HUDEP-2 (cell line): ENCODE results near the gene XDH.

Source experiments
- DNase-seq, 76 experiments: peaks; one replicate each; lab custom pipeline; 2025; ENCODE audit not compliant: unreplicated experiment in 76 of 76; lab: John Stamatoyannopoulos, UW

The XDH gene

GRCh38 chr2:31371691-31372090 is 42.9 kb downstream of the XDH start:
- DNase-seq = no peak

DNA sequence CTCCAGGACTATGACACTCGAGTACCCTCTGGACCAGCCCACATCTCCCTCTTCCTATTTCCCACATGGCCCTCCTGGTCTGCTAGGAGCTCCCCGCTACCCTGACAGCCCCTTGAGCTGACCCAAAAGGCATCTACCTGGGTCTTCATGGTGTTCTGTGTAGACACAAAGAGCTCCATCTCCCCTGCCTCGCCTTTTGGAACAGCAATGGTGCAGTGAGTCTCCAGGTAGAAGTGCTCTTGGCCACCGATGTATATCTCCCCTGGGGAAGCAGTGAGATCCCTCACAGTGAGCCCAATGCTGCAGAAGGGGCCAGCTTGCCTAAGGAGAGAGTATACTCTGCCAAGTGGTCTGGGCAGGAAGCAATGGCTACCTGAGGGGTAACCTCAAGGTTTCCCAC is 47.8 kb downstream of the XDH start:
- no peak for DNase-seq

DNA sequence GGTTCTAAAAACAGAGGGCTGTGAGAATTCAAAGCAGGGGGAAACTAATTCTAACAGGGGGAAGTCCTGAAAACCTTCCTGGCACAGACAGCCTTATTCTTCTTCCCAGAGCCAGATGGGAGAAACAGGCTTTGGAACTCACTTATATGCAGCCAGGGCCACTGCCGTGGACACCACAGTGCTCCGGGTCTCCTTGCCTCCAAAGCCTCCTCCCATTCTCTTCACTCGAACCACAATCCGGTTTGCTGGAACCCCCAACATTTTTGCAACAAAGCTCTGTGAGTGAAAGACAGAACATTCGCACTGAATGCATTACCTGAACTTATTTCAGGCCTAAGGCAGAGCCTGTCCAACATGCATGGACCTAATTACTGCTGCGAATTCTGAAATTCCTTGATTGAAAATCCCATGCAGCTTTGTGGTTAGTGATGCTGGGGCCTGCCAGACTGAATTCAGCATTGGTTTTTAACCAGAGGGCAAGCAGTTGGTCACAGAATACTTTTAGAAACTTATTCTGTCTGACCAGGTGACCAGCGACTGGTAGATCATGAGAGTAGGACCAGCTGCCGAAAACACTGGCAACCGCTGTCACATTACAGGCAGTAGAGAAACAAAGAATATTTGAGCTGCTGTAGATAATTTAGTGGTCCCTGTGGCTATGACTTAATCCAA is 48.6 kb downstream of the XDH start:
- DNase-seq = no peak

DNA sequence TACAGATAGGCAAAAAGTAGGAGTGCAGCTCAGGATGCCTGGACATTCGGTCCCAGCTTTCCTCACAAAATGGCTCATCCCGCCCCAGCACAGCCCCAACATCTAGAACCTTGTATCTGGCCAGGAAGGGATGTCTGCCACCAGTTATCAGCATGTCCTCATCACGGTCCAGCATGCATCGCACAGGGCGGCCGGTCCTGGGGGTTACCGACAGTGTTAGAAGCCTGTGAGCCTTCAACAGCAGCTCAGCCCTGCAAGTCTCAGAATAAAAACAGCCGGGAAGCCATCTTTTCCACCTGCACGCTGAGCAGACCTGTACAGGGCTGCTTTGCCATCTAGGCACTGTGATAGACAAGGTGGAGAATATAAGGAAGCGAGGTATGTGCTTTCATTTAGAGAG is 49.2 kb downstream of the XDH start:
- no peak for DNase-seq

DNA sequence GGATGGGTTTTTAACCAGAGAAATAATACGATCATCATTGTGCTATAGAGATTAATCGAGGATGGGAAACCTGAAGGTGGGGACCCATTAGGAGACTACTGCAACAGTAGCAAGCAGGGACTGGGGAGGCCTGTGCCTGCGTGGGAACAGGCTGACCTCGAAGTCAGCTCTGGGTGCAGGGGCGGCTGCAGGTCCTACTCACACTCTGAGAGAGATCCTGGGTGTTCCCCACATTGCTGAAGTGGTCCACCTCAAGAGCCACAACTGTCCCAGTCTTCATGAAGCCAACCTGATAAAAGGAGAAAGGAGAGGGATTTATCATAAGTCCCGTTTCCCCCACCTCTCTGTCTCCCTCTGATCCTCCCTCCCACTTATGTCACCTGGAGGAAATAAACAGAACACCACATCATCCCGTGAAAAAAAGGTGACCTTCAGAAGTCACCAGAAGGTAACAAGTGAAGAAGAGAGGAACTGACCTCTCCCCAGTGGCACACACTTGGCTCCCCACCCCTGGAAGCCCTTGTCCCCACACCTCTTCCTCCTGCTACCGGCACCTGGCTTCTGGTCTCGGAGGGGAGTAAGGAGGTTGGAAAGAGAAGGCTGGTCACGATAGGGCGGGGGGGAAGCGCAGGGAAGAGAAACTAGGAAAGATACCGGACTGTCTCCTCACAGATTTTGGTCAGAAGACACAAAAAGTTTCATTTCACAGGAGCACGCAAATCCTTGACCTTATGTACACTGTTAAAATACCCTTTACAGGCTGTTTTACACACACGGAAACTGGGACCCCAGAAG is 50.4 kb downstream of the XDH start:
- DNase-seq = no peak

GRCh38 chr2:31362581-31362980 is 52.0 kb downstream of the XDH start:
- DNase-seq = no peak

DNA sequence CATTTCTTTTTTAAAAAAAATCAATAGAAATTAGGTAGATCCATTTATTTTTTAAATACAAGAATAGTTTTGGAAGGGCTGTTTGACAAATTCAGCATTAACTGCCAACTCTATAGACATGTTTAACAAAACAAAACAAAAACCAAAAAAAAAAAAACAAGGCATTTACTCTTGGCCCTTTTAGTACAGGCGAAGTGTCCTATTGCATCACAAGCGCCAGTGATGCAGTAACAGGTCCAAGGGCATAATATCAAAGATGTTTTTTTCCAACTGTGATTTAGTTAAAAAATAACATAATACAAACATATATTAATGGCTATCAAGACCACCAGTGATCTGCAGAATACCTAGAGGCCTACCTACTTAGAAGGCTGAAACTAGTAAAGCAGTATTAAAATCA is 55.3 kb downstream of the XDH start:
- DNase-seq = no peak

GRCh38 chr2:31354837-31355236 is 59.7 kb downstream of the XDH start:
- no peak for DNase-seq

DNA sequence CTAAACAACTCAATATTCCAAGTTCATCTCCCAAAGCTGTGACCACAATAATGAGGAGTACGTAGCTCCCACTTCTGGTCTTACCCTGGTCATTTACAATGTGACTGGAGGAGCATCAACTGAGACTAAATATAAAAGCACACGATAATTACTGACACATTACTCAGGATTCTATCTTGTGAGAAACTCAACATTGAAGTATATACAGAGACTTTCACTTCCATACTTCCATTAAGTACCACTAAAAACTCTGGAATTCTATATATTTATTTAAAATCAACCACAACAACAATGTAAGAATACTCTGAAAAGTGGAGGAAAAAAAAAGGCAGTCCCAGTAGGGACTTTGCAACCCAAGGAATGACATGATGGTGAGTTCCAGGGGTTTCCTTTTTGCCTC is 61.4 kb downstream of the XDH start:
- DNase-seq = no peak

- no peak for DNase-seq
Measured at GRCh38 chr2:31349684-31350083, 64.9 kb downstream of the XDH start.

DNA sequence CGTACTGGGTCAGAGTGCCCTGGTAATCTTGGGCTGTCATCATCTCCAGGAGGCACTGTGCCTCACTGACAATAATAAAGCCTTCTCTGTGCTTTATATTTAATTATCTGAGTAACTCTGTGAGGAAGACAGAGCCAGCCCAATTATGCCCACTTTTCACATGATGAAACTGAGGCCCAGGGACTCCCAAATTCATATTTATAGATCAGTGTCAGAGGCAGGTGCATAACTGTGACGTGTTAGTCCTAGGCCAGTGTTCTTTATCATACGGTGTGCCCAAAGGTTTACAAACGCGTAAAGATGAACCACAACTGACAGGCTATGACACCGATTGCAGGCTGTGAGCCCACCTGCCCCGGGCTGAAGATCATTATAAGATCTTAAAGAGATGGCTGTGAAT is 65.4 kb downstream of the XDH start:
- DNase-seq = no peak

DNA sequence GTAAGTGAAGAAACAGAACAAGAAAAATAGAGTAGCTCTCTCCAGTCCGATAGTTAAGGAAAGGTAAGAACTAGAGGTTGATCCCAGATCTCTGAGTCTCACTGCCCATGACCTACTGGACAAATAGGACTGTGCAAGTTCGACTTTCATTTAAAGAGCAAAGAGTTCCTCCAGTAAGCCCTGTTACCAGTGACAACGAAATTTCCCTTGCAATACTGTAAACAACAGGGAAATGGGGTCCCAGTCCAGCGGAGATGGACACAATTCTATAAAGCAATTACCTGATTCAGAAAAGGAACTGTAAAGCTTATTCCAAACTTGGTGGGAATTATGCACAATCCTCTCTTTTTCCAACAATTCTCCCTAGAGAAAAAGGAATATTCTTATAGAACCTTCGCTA is 65.9 kb downstream of the XDH start:
- no peak for DNase-seq

- no peak for DNase-seq
Measured at GRCh38 chr2:31347750-31348149, 66.8 kb downstream of the XDH start.

DNA sequence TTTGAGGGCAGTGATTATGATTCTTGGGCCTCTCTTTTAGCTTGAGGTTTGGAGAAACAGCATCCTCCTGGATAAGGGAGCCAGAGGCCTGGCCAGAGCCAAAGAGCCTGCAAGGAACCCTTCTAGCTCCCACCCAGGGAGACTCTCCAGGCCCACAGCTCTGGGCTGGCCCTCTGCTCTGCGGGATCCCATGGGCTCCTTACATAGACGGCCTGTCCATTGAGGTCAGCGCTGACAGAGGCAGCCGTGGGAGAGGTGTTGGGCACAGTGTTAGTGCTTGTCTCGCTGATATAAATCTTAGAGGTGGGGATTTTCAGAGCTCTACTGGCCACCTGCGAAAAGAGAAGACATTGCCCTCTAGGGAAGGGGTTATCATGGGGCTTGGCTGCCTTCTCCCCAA is 67.2 kb downstream of the XDH start:
- DNase-seq = no peak

- no peak for DNase-seq
Measured at GRCh38 chr2:31344447-31344846, 70.1 kb downstream of the XDH start.

DNA sequence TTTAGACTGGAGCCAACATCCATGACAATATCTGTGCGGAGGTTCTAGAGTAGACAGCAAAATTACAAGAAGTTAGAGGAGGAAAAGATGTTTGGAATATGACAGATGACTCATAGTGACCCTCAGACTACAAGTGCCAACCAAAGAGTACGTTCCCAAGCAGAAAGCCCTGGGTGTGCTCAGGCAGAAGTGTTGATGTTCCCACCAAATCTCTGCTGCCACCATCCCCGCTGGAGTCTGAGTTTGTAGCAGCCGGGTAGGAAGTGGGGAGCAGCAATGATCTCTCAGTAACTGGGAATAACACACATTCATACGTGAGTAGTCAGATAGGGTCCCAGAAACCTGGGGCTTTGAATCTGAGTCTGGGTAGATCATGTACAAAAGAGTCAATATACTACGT is 73.2 kb downstream of the XDH start:
- no peak for DNase-seq

GRCh38 chr2:31339696-31340095 is 74.8 kb downstream of the XDH start:
- no peak for DNase-seq

DNA sequence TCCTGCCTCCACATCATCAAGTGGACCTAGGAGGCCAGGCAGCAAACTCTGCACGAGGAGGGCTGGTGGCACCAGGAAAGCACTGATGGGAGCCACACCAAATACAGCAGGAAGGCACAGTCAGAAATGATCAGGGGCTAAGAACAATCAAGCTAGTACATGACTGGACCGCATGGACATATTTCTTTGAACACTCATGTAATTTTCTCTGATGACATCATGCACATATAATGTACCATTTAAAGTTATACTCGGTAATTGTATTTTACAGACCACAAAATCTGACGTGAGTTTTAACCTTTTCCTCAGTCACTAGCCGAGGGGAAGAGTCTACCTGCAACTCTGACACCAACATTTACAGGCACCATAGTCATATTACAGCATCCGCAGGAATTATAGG is 76.7 kb downstream of the XDH start:
- no peak for DNase-seq

DNA sequence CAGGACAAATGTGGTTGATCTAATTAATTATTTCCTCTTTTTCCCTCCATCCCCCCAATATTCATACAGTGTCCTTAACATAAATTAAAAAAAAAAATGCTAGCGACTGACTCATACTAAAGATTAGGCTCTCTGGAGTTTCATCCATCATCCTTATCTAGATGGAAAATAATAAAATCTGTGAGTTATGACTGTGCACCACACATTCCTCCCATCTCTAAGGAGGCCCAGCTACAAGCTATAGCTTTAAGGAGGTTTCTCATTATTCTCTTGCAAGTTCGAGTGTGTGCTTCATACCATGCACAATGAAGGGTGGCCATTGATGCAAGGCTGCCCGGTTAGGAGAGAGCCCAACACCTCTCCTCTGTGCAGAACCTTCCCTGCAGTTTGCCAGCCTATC is 77.3 kb downstream of the XDH start:
- no peak for DNase-seq

DNA sequence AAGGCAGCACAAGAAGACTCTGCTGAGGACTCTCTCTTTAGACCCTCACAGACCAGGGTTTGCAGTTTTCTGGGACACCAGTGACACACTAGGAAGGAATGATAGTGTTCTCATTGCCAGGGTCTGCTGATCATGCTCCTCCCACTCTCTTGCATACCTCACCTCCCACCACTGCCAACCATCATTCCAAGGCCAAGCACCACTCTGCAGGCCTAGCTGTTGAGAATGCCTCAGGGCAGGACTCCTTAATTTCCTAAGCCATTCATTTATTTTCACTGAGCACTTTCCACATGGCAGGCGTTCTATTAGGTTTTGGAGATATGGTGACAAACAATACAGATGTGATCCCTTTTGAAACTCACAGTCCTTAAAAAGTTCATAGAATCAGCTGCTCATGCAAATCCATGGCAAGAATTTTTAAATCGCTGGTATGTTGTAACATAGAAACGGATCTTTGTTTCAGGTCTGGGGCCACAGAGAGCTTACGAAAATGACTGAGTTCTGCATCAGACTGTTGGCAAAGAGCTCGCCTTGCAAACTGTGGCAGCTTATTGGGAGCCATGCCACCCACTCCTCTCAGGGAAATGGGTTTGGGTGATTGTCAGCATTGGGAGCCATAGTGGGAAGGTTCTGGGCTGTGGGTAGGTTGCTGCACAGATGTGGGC is 78.5 kb downstream of the XDH start:
- no peak for DNase-seq

DNA sequence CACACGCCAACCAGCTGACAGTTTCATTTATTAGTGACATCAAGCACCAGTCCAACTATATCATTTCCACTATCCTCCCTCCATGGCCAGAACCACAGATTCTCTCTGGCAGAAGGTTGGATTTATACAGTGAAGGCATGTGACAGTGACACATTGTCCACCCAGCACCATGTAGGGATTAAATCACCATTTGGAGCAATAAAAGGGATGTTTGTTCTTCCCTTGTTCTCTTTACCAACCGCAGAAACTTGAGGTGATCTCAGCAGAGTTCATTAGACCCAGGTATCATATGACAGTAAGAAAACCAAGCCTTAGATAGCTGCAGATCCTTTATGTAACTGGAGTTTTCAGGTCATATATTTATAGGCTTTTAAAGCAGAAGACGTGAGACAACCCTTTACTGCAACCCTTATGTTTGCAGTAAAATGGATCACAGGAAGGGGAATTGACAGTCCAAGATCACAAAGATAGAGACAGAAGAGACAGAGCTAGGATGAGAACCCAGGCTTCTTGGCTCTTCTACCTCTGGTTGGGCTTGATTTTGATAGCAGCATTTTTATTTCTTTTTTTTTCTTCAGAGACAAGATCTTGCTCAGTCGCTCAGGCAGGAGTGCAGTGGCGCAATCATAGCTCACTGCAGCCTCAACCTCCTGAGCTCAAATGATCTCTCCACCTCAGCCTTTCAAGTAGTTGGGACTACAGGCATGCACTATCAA is 80.1 kb downstream of the XDH start:
- no peak for DNase-seq
